Stimulated activated memory B cell treated with anti-CD40 and anti-IgM and Interleukin-4, amounts not matched to agents 10 μg/mL and 1 μg/mL and 100 μg/mL, for 72 hours (primary cell): Measurements from ENCODE around the gene EDN2.

ENCODE experiments used
- ATAC-seq: fragments of 150-1000 bp; cut with Tn5 transposase; 2 replicates; pipeline ENCODE4 v1.10.0; 2021
- H3K27ac Mint-ChIP-seq: one replicate; pipeline ENCODE4 v1.8.0; 2022; ENCODE audit warnings: mild to moderate bottlenecking, mixed read lengths
- H3K27me3 Mint-ChIP-seq: one replicate; pipeline ENCODE4 v1.8.0; 2022; ENCODE audit warnings: mixed read lengths
- H3K36me3 Mint-ChIP-seq: one replicate; pipeline ENCODE4 v1.8.0; 2022; ENCODE audit warnings: mixed read lengths
- H3K4me1 Mint-ChIP-seq: one replicate; pipeline ENCODE4 v1.8.0; 2022; ENCODE audit warnings: mixed read lengths
- H3K4me3 Mint-ChIP-seq: one replicate; pipeline ENCODE4 v1.8.0; 2022; ENCODE audit warnings: mild to moderate bottlenecking, moderate library complexity, mixed read lengths
- H3K9me3 Mint-ChIP-seq: one replicate; pipeline ENCODE4 v1.8.0; 2022; ENCODE audit warnings: mixed read lengths

Gene EDN2

GRCh38 chr1:41436281-41437010 is 48.0 kb downstream of the EDN2 start:
- no peaks in the 10 kb centered on the region for H3K36me3 Mint-ChIP-seq
- no peaks in the 10 kb centered on the region for H3K4me1 Mint-ChIP-seq
- no peak overlapping the region for H3K4me3 Mint-ChIP-seq
- H3K9me3 Mint-ChIP-seq = no peaks in the 10 kb centered on the region
- H3K27ac Mint-ChIP-seq = no peak overlapping the region
- ATAC-seq = no peak
- H3K27me3 Mint-ChIP-seq = peaks cover 50% of the 10 kb centered on the region

GRCh38 chr1:41435570-41436178 is 48.8 kb downstream of the EDN2 start:
- Mint-ChIP-seq H3K36me3 (no peaks in the 10 kb centered on the region), H3K27me3 (peaks cover 50% of the 10 kb centered on the region), H3K27ac (no peak overlapping the region), H3K4me1 (no peaks in the 10 kb centered on the region), H3K4me3 (no peak overlapping the region), H3K9me3 (no peaks in the 10 kb centered on the region)
- no peak for ATAC-seq

- Mint-ChIP-seq H3K27me3 (peaks cover 50% of the 10 kb centered on the region), H3K9me3 (no peaks in the 10 kb centered on the region), H3K4me3 (no peak overlapping the region), H3K27ac (no peak overlapping the region), H3K4me1 (no peaks in the 10 kb centered on the region), H3K36me3 (no peaks in the 10 kb centered on the region)
- no peak for ATAC-seq
These were observed 49.6 kb downstream of the EDN2 start for GRCh38 chr1:41434748-41435449.

GRCh38 chr1:41434306-41434705 is 50.2 kb downstream of the EDN2 start:
- no peaks in the 10 kb centered on the region for H3K4me1 Mint-ChIP-seq
- peaks cover 51% of the 10 kb centered on the region for H3K27me3 Mint-ChIP-seq
- H3K4me3 Mint-ChIP-seq = no peak overlapping the region
- ATAC-seq = no peak
- no peak overlapping the region for H3K27ac Mint-ChIP-seq
- H3K36me3 Mint-ChIP-seq = no peaks in the 10 kb centered on the region
- no peaks in the 10 kb centered on the region for H3K9me3 Mint-ChIP-seq

GRCh38 chr1:41433501-41433900 is 51.0 kb downstream of the EDN2 start:
- no peak for ATAC-seq
- Mint-ChIP-seq H3K4me3 (no peak overlapping the region), H3K9me3 (no peaks in the 10 kb centered on the region), H3K27me3 (peaks cover 59% of the 10 kb centered on the region), H3K4me1 (no peaks in the 10 kb centered on the region), H3K27ac (no peak overlapping the region), H3K36me3 (no peaks in the 10 kb centered on the region)

- Mint-ChIP-seq H3K27me3 (peaks cover 67% of the 10 kb centered on the region), H3K9me3 (no peaks in the 10 kb centered on the region), H3K4me1 (no peaks in the 10 kb centered on the region), H3K4me3 (no peak overlapping the region), H3K36me3 (no peaks in the 10 kb centered on the region), H3K27ac (no peak overlapping the region)
- peak; percentile 71 for ATAC-seq
These were observed 51.8 kb downstream of the EDN2 start for GRCh38 chr1:41432481-41433280.

GRCh38 chr1:41431490-41432350 is 52.8 kb downstream of the EDN2 start:
- Mint-ChIP-seq H3K4me3 (no peak overlapping the region), H3K4me1 (no peaks in the 10 kb centered on the region), H3K36me3 (no peaks in the 10 kb centered on the region), H3K9me3 (no peaks in the 10 kb centered on the region), H3K27ac (no peak overlapping the region), H3K27me3 (peaks cover 68% of the 10 kb centered on the region)
- ATAC-seq = no peak

GRCh38 chr1:41430582-41430981 is 53.9 kb downstream of the EDN2 start:
- no peaks in the 10 kb centered on the region for H3K9me3 Mint-ChIP-seq
- H3K36me3 Mint-ChIP-seq = no peaks in the 10 kb centered on the region
- H3K4me1 Mint-ChIP-seq = no peaks in the 10 kb centered on the region
- no peak for ATAC-seq
- H3K27ac Mint-ChIP-seq = no peak overlapping the region
- peaks cover 57% of the 10 kb centered on the region for H3K27me3 Mint-ChIP-seq
- no peak overlapping the region for H3K4me3 Mint-ChIP-seq

- no peak overlapping the region for H3K4me3 Mint-ChIP-seq
- peaks cover 52% of the 10 kb centered on the region for H3K27me3 Mint-ChIP-seq
- H3K36me3 Mint-ChIP-seq = no peaks in the 10 kb centered on the region
- ATAC-seq = no peak
- no peak overlapping the region for H3K27ac Mint-ChIP-seq
- no peaks in the 10 kb centered on the region for H3K9me3 Mint-ChIP-seq
- H3K4me1 Mint-ChIP-seq = no peaks in the 10 kb centered on the region
These were observed 54.4 kb downstream of the EDN2 start for GRCh38 chr1:41430069-41430468.

GRCh38 chr1:41429641-41430035 is 54.8 kb downstream of the EDN2 start:
- no peak overlapping the region for H3K27ac Mint-ChIP-seq
- H3K4me3 Mint-ChIP-seq = no peak overlapping the region
- no peaks in the 10 kb centered on the region for H3K36me3 Mint-ChIP-seq
- no peaks in the 10 kb centered on the region for H3K9me3 Mint-ChIP-seq
- no peak for ATAC-seq
- peaks cover 48% of the 10 kb centered on the region for H3K27me3 Mint-ChIP-seq
- no peaks in the 10 kb centered on the region for H3K4me1 Mint-ChIP-seq
